GM21619 (cell line): Measurements from ENCODE around the gene PPM1K.
"Not testable (repeated sequence)": the region's sequence is repeated elsewhere in the genome, so short reads cannot be mapped to it uniquely, and the experiment has no call there.

Source experiments
- ATAC-seq: cut with Tn5 transposase; IDR thresholded peaks from one replicate; pipeline ENCODE4 v1.9.1; 2021; ENCODE audit not compliant: unreplicated experiment

PPM1K gene

GRCh38 chr4:88284439-88285234, at the start of gene PPM1K:
TSS of gene PPM1K (minus strand) at chr4:88284561. CDS start at chr4:88278583, 5,978 bp downstream.
- ATAC-seq, result peak; percentile 75

GRCh38 chr4:88333741-88334405, 49.5 kb upstream of the PPM1K start:
- ATAC-seq, result no peak

GRCh38 chr4:88327665-88328064, 43.3 kb upstream of the PPM1K start:
- no peak for ATAC-seq

- ATAC-seq, result peak; percentile 98
Measured at GRCh38 chr4:88320780-88321373, 36.5 kb upstream of the PPM1K start.

- peak; percentile 52 for ATAC-seq
Measured at GRCh38 chr4:88320224-88320779, 35.9 kb upstream of the PPM1K start.

- no peak for ATAC-seq
Measured at GRCh38 chr4:88318751-88319350, 34.5 kb upstream of the PPM1K start.

DNA sequence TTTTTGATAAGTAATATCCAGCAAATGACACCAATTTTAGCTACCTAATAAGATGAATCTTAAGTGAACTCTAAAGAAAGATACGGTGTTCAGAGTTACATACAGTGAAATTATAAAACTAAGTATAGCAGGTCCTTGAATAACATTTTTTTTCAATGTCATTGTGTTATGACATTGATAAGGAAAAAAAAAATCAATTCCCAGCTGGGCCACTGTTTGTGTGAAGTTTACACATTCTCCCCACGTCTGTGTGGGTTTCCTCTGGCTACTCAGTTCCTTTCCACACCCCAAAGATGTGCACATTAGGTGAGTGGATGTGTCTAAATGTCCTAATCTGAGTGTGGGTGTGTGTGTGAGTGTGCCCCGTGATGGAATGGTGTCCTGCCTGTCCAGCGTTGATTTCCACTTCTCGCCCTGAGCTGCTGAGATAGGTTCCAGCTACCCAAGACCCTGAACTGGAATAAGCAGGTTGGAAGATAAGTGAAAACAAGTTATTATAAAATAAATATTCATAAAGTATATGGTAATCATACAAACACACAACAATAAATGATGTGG, 31.2 kb upstream of the PPM1K start:
- no peak for ATAC-seq

- ATAC-seq, result not testable (repeated sequence)
Measured at GRCh38 chr4:88313088-88313624, 28.8 kb upstream of the PPM1K start.

DNA sequence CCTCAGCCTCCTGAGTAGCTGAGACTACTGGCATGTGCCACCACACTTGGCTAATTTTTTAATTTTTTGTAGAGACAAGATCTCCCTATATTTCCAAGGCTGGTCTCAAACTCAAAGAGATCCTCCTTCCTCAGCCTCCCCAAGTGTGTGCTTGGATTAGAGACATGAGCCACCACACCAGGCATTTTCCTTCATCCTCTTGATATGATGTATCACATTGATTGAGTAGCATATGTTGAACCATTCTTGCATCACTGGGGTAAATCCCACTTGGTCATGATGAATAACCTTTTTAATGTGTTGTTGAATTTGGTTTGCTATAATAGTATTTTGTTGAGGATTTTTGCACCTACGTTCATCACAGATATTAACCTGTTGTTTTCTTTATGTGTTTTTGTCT, 24.2 kb upstream of the PPM1K start:
- ATAC-seq, result no peak

DNA sequence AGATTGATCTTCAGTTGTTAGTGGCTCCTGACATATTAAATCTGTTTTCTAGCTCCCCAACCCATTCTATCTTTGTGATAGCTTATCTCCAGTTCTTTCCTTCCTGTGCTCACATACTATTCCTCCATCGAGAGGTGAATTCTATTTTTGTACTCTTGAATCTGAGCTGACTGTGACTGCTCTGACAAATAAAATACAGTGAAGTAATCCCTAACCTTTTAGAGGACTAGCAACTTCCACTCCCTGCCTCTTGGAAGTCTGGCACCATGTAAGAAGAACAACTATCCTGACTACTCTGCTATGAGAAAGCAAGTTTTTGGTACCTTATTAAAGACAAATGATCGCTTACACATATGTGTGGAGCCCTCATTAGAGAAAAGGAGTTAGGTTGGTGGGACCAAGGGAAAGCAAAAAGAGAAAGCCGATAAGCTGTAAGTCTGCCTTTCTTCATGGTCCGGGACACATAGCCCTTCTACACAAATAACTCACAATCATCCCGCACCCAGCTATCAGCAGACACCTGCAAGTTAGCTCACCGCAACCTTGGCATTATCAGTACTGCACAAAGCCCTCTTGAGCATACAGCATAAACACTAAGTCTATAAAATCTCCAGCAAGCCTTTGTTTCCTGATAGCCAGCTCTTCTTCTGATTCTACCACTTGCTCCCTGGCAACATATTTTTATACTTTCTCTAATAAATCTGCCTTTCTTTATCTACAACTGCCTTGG, 13.5 kb upstream of the PPM1K start:
- no peak for ATAC-seq

- no peak for ATAC-seq
Measured at GRCh38 chr4:88297212-88297516, 12.8 kb upstream of the PPM1K start.

DNA sequence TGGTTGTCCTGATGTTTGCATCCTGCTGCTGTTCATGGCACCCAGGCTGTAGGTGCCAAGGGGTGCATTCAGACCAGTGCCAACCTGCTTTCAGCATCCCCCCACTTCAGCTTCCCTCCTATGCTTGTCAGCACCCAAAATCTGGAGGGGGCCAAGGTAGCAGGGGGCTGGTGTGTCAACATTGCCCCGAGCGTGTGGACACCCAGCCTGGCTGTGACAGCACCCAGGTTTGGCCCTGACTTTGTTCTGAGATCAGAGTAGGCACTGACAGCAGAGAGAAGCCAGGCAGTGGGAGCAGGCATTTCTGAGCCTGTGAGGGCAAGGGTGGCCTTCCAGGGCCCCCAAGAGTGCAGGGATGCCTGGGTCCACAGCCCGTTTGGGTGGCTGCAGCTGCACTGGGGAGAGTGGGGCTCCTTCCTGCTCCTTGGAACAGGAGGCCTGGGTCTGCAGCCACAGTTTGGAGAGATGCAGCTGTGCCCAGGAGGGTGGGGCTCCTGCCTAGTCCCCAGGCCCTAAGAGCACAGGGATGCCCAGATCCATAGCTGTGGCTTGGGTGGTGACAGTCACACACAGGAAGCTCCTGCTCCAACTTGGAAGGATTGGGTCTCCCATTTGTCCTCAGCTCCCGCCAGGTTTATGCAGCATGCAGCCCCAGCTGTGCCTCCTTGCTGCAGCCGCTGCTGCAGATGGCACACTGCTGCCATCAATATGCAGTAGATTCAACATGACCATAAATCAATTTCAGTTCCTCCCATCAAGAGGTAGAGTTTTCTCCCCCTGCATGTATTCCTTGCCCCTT, 12.3 kb upstream of the PPM1K start:
- no peak for ATAC-seq

- ATAC-seq, result no peak
Measured at GRCh38 chr4:88295656-88296055, 11.3 kb upstream of the PPM1K start.

DNA sequence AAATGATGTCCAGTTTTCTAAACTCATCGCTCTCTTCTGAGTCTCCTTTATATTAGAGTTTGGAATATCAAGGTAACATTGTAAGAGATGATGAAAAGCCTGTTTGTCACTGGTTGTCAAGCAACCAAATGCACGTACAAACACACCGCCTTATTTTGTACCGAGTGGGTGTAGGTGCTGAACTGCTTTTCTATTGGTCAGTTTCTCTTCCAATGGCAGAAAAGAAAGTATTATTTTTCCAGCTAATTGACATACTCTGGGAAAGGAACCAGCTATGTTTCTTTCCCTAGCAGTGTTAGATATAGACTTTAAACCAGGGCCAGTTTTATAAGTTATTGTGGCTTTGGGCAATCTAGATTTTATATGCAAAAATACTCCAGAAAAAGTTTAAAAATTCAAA, 6.6 kb upstream of the PPM1K start:
- no peak for ATAC-seq

DNA sequence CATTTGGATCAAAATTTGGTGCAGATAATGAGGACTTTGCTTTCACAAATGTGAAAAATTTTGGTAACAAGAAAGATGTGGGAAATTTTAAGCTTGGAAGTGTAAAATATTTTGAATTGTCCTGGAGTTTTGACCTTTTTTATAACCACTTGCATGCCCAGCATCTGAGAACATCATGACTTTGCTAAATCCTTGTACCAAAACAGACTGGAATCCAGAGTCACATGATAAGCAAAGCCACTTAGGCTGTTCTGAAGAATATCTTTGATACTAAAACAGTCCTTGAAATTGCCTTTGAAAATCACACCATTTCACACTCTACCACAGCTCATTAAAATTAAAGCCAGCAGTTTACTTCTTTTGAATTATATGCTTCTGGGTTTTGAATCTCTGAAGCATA, 2.5 kb upstream of the PPM1K start:
- no peak for ATAC-seq

GRCh38 chr4:88285235-88285653, 883 bp upstream of the PPM1K start:
- ATAC-seq, result no peak

DNA sequence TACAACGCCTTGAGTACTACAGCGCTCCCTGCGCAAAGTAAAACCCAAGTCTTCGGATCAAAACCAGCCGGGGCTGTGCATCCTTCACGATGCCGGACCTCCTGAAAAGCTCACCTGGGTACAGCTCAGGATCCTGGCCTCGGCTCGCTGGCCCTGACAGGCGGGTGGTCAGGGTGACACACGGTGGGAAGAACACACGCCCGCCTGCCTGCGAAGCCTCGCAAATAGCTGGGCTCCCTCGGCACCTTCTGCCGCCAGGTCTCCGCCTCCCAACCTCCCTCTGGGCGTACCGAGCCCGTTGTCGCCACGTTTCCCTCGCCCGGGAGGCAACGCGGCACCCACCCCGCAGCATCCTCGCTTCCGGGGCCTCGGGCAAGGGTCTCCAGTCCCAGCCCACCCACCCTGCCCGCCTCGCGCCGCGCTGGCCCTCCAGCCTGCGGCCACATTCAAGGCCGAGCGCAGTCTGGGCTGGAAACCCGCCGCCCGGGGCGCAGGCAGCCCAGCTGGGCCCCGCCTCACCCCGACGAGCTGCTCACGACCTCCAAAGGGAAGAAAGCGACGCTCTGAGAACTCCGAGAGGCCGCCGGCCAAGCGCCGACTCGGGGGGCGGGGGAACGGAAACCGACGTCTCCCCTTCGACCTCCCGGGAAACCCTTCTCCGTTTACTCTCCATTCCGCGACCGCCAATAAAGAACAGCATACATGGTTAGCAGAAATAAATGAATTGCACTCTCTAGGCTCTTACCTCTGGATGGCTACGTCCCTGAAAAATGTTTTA, 511 bp downstream of the PPM1K start:
- ATAC-seq, result peak; percentile 22

GRCh38 chr4:88280228-88280795, 4.0 kb downstream of the PPM1K start:
- no peak for ATAC-seq
